ENCODE results near the gene REM1. TPM values are rescaled to one million over a fixed set of nuclear protein-coding genes. Genes with fewer than 3 reads are reported as not detected.
"Not testable (repeated sequence)": the region's sequence is repeated elsewhere in the genome, so short reads cannot be mapped to it uniquely, and the experiment has no call there.

REM1 gene, protein sequence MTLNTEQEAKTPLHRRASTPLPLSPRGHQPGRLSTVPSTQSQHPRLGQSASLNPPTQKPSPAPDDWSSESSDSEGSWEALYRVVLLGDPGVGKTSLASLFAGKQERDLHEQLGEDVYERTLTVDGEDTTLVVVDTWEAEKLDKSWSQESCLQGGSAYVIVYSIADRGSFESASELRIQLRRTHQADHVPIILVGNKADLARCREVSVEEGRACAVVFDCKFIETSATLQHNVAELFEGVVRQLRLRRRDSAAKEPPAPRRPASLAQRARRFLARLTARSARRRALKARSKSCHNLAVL
- not detected in 2 replicates for total RNA-seq
- long read RNA-seq = 0 reads

GRCh38 chr20:31474758-31475427, at the start of gene REM1, which contains the start of gene DEFB124:
REM1 (plus strand) TSS chr20:31475288; CDS start chr20:31476446, 1,158 bp downstream.
DEFB124 (minus strand) TSS chr20:31475127; CDS start chr20:31473013, 2,114 bp downstream.
- no peak for DNase-seq (ENCODE audit: extremely low spot score, unreplicated experiment)

GRCh38 chr20:31425797-31426196, 49.3 kb upstream of the REM1 start:
- H3K4me1 Mint-ChIP-seq (ENCODE audit: unreplicated experiment) = no peaks in the 10 kb centered on the region
- peaks cover 2% of the 10 kb centered on the region for H3K27me3 Mint-ChIP-seq (ENCODE audit: unreplicated experiment)
- no peak overlapping the region for H3K4me3 Mint-ChIP-seq (ENCODE audit: unreplicated experiment)
- no peak for DNase-seq (ENCODE audit: extremely low spot score, unreplicated experiment)
- TF ChIP-seq CTCF (IDR thresholded peaks at IDR 0.05) = no peak
- no peaks in the 10 kb centered on the region for H3K9me3 Mint-ChIP-seq (ENCODE audit: unreplicated experiment)
- H3K36me3 Mint-ChIP-seq (ENCODE audit: unreplicated experiment) = no peaks in the 10 kb centered on the region
- H3K27ac Mint-ChIP-seq (ENCODE audit: unreplicated experiment) = no peak overlapping the region

More at GRCh38 chr20:31474758-31475427, at the start of gene REM1, which contains the start of gene DEFB124:
- peaks cover 10% of the 10 kb centered on the region for H3K27me3 Mint-ChIP-seq (ENCODE audit: unreplicated experiment)
- H3K27ac Mint-ChIP-seq (ENCODE audit: unreplicated experiment) = no peak within 1 kb of the TSS
- TF ChIP-seq CTCF (IDR thresholded peaks at IDR 0.05) = no peak
- no peaks in the 10 kb centered on the region for H3K4me1 Mint-ChIP-seq (ENCODE audit: unreplicated experiment)
- no peaks in the 10 kb centered on the region for H3K36me3 Mint-ChIP-seq (ENCODE audit: unreplicated experiment)
- H3K9me3 Mint-ChIP-seq (ENCODE audit: unreplicated experiment) = no peaks in the 10 kb centered on the region
- no peak within 1 kb of the TSS for H3K4me3 Mint-ChIP-seq (ENCODE audit: unreplicated experiment)

DNA sequence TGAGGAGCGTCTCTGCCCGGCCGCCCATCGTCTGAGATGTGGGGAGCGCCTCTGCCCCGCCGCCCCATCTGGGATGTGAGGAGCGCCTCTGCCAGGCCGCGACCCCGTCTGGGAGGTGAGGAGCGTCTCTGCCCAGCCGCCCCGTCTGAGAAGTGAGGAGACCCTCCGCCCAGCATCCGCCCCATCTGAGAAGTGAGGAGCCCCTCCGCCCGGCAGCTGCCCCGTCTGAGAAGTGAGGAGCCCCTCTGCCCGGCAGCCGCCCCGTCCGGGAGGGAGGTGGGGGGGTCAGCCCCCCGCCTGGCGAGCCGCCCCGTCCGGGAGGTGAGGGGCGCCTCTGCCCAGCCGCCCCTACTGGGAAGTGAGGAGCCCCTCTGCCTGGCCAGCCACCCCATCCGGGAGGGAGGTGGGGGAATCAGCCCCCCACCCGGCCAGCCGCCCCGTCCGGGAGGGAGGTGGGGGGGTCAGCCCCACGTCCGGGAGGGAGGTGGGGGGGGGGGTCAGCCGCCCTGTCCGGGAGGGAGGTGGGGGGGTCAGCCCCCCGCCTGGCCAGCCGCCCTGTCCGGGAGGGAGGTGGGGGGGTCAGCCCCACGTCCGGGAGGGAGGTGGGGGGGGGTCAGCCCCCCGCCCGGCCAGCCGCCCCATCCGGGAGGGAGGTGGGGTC, 48.1 kb upstream of the REM1 start:
- not testable (repeated sequence) for DNase-seq (ENCODE audit: extremely low spot score, unreplicated experiment); H3K4me3 Mint-ChIP-seq (ENCODE audit: unreplicated experiment); H3K9me3 Mint-ChIP-seq (ENCODE audit: unreplicated experiment); H3K27me3 Mint-ChIP-seq (ENCODE audit: unreplicated experiment); H3K36me3 Mint-ChIP-seq (ENCODE audit: unreplicated experiment); H3K27ac Mint-ChIP-seq (ENCODE audit: unreplicated experiment); H3K4me1 Mint-ChIP-seq (ENCODE audit: unreplicated experiment)

GRCh38 chr20:31427576-31427975, 47.5 kb upstream of the REM1 start:
- not testable (repeated sequence) for H3K4me1 Mint-ChIP-seq (ENCODE audit: unreplicated experiment); H3K9me3 Mint-ChIP-seq (ENCODE audit: unreplicated experiment); DNase-seq (ENCODE audit: extremely low spot score, unreplicated experiment); H3K4me3 Mint-ChIP-seq (ENCODE audit: unreplicated experiment); H3K27ac Mint-ChIP-seq (ENCODE audit: unreplicated experiment); H3K27me3 Mint-ChIP-seq (ENCODE audit: unreplicated experiment); H3K36me3 Mint-ChIP-seq (ENCODE audit: unreplicated experiment)

GRCh38 chr20:31430568-31431115, 44.4 kb upstream of the REM1 start:
- H3K36me3 Mint-ChIP-seq (ENCODE audit: unreplicated experiment) = no peaks in the 10 kb centered on the region
- H3K27ac Mint-ChIP-seq (ENCODE audit: unreplicated experiment) = no peak overlapping the region
- peaks cover 6% of the 10 kb centered on the region for H3K27me3 Mint-ChIP-seq (ENCODE audit: unreplicated experiment)
- TF ChIP-seq CTCF (IDR thresholded peaks at IDR 0.05) = no peak
- H3K4me1 Mint-ChIP-seq (ENCODE audit: unreplicated experiment) = no peaks in the 10 kb centered on the region
- H3K9me3 Mint-ChIP-seq (ENCODE audit: unreplicated experiment) = no peaks in the 10 kb centered on the region
- DNase-seq (ENCODE audit: extremely low spot score, unreplicated experiment) = no peak
- H3K4me3 Mint-ChIP-seq (ENCODE audit: unreplicated experiment) = no peak overlapping the region

Measured in osteocyte (in vitro differentiated cells).